ENCODE results near the gene CSKMT.

CSKMT gene

DNA sequence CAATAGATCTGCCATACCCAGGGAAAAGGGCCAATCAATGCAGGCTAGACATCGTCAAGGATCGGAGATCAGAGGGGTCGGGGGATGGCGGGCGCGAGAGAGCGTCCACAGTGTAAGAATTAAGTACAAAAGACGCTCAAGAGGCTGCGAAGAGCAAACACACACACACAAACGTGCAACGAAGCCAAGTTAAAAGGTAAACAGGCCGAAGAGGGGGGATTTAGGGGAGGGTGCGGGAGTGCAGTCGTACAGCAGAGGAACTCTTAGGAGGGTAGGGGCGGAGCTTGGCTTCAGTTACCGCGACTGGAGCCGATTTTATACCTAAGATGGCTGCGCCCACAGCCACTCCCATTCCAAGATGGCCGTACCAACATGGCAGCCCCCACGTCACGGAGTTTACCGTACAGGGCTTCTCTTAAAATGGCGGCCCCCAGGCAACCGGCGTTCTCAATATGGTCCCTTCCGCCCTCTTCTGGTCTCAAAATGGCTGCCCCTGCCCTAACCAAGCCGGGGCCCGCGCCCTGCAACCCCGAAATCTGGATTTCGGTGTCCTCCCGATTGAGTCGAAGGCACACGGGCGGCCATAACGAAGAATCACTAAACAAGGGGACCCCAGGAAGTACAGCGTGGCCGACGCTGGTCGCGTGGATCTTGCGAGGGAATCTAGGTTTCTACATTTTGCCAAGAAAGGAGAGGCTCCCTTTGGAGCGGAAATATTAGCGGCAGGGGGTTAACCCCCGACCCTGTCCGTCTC lies 44.3 kb downstream of the CSKMT start:
- no peak for TF ChIP-seq CTCF (IDR thresholded peaks at IDR 0.05; ENCODE audit: low read depth, low read length, missing control alignments)
- in situ Hi-C loops (cut with HindIII; ENCODE audit: low pct_ligation_motif_present, low sequenced_read_pairs), result no loop called here
- Histone ChIP-seq H3K4me3 (ENCODE audit: low read depth, low read length) (peak overlapping the region; percentile 66), H3K36me3 (replicated peaks) (peaks cover 31% of the 10 kb centered on the region), H3K27me3 (replicated peaks) (no peaks in the 10 kb centered on the region), H3K27ac (peak overlapping the region; percentile 76)
- DNase-seq, result peak; percentile 96

GRCh38 chr11:62710001-62710345 lies 44.9 kb downstream of the CSKMT start:
- TF ChIP-seq CTCF (IDR thresholded peaks at IDR 0.05; ENCODE audit: low read depth, low read length, missing control alignments), result no peak
- Histone ChIP-seq H3K36me3 (replicated peaks) (peaks cover 35% of the 10 kb centered on the region), H3K27me3 (replicated peaks) (no peaks in the 10 kb centered on the region), H3K4me3 (ENCODE audit: low read depth, low read length) (peak overlapping the region; percentile 66), H3K27ac (peak overlapping the region; percentile 76)
- no peak for DNase-seq
- in situ Hi-C loops (cut with HindIII; ENCODE audit: low pct_ligation_motif_present, low sequenced_read_pairs), result no loop called here

GRCh38 chr11:62712276-62712812 lies 47.2 kb downstream of the CSKMT start:
- TF ChIP-seq CTCF (IDR thresholded peaks at IDR 0.05; ENCODE audit: low read depth, low read length, missing control alignments), result no peak
- peaks cover 56% of the 10 kb centered on the region for H3K36me3 ChIP-seq (replicated peaks)
- no peak overlapping the region for H3K4me3 ChIP-seq (ENCODE audit: low read depth, low read length)
- H3K27ac ChIP-seq, result no peak overlapping the region
- in situ Hi-C loops (cut with HindIII; ENCODE audit: low pct_ligation_motif_present, low sequenced_read_pairs), result no loop called here
- no peak for DNase-seq
- no peaks in the 10 kb centered on the region for H3K27me3 ChIP-seq (replicated peaks)

DNA sequence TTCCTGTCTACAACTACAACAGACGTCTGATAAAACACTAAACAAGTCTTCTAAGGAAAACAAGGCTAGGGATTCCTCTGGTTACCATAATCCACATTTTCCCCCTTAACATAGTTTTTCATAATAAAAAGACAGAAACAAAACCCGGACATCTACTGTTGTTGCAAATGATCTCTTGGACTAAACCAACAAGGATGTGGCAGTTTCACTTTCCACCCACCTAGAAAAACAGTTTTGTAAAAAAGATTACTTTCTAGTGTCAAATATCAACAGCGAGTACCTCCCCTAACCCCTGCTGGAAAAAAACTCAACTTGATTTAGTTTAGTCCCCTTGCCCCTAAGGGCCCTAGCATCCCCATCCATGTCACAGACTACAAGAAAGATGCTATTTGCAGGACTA lies 47.7 kb downstream of the CSKMT start:
- no peak for DNase-seq
- peaks cover 61% of the 10 kb centered on the region for H3K36me3 ChIP-seq (replicated peaks)
- no peaks in the 10 kb centered on the region for H3K27me3 ChIP-seq (replicated peaks)
- no peak overlapping the region for H3K4me3 ChIP-seq (ENCODE audit: low read depth, low read length)
- TF ChIP-seq CTCF (IDR thresholded peaks at IDR 0.05; ENCODE audit: low read depth, low read length, missing control alignments), result no peak
- in situ Hi-C loops (cut with HindIII; ENCODE audit: low pct_ligation_motif_present, low sequenced_read_pairs), result no loop called here
- no peak overlapping the region for H3K27ac ChIP-seq

- Histone ChIP-seq H3K27ac (no peak overlapping the region), H3K36me3 (replicated peaks) (peaks cover 66% of the 10 kb centered on the region), H3K4me3 (ENCODE audit: low read depth, low read length) (no peak overlapping the region), H3K27me3 (replicated peaks) (no peaks in the 10 kb centered on the region)
- DNase-seq, result no peak
- in situ Hi-C loops (cut with HindIII; ENCODE audit: low pct_ligation_motif_present, low sequenced_read_pairs), result no loop called here
- TF ChIP-seq CTCF (IDR thresholded peaks at IDR 0.05; ENCODE audit: low read depth, low read length, missing control alignments), result no peak
Measured at GRCh38 chr11:62713343-62713742, 48.2 kb downstream of the CSKMT start.
